ENCODE data around the gene RNF213. TPM values are rescaled to one million over a fixed set of nuclear protein-coding genes. Genes with fewer than 3 reads are reported as not detected.

The RNF213 gene
- total and polyA plus RNA-seq, 2 of the 8 experiments (the other 6 are each of a cell fraction or from before 2014, with no cell fraction given) = 33.8 to 62.8 TPM

GRCh38 chr17:80446645-80447405 is 186.2 kb downstream of the RNF213 start:
- POLR2A ChIA-PET (ENCODE audit: partially characterized antibody) = interaction anchor here (1.1 kb wide), 1 partner anchor 50 kb away, joined by 3 read pairs; no protein-coding TSS in a partner anchor
- Histone ChIP-seq H3K79me1 (ENCODE audit: low read depth, low read length) (no peaks in the 10 kb centered on the region), H3K9ac (replicated peaks in 1 of 4; ENCODE audit: extremely low read depth in 1 of 4, low read depth in 3 of 4, low read length in 3 of 4) (no peak overlapping the region), H3K4me3 (ENCODE audit: extremely low read depth in 1 of 4, insufficient read depth in 2 of 4, low read depth in 3 of 4, low read length in 4 of 4) (no peak overlapping the region), H3K27ac (ENCODE audit: low read depth, low read length) (no peak overlapping the region), H2AFZ (ENCODE audit: low read length) (no peak overlapping the region), H3K9me3 (ENCODE audit: insufficient read depth in 2 of 2, low read depth in 1 of 2, low read length in 1 of 2) (no peaks in the 10 kb centered on the region), H2BK15ac (ENCODE audit: low read length) (no peak overlapping the region), H2BK120ac (replicated peaks; ENCODE audit: low read depth, low read length) (no peak overlapping the region), H3K23ac (ENCODE audit: insufficient read length) (no peak overlapping the region), H3K18ac (ENCODE audit: extremely low read depth, low read length) (no peak overlapping the region), H3K36me3 (ENCODE audit: control insufficient read depth in 2 of 4, insufficient read depth in 4 of 4, low read length in 3 of 4) (no peaks in the 10 kb centered on the region), H2BK12ac (ENCODE audit: low read depth, low read length) (peak overlapping the region; percentile 39; the same call in 1 of the 2 replicates), H3K4me1 (replicated peaks in 1 of 4; ENCODE audit: control insufficient read depth in 3 of 4, insufficient read depth in 4 of 4, low read length in 3 of 4) (peaks cover 3 to 11% (median 8%) of the 10 kb centered on the region in 4 experiments; a peak in 6 of 7 replicates), H3K27me3 (replicated peaks in 1 of 4; ENCODE audit: control insufficient read depth in 3 of 4, extremely low read depth in 1 of 4, insufficient read depth in 3 of 4, low read length in 3 of 4) (peaks cover 0 to 7% (median 0%) of the 10 kb centered on the region in 4 experiments; a peak in 3 of 7 replicates), H3K79me2 (ENCODE audit: control insufficient read depth in 1 of 2, insufficient read depth in 2 of 2, low read length in 2 of 2) (no peaks in the 10 kb centered on the region), H3K14ac (ENCODE audit: insufficient read length) (no peak overlapping the region), H2AK5ac (ENCODE audit: low read depth, low read length) (no peak overlapping the region), H3K23me2 (ENCODE audit: low read depth, low read length) (no peaks in the 10 kb centered on the region), H2BK20ac (ENCODE audit: low read length) (no peak overlapping the region), H4K8ac (ENCODE audit: extremely low read depth, insufficient read depth, low read length) (peak overlapping the region; percentile 62; the same call in 1 of the 2 replicates), H3K4ac (replicated peaks; ENCODE audit: insufficient read length, low read depth, low read length) (no peak overlapping the region), H4K5ac (ENCODE audit: insufficient read length, low read depth, low read length) (no peak overlapping the region), H2BK5ac (ENCODE audit: low read depth, low read length) (no peak overlapping the region), H4K20me1 (replicated peaks in 1 of 2; ENCODE audit: control insufficient read depth in 1 of 2, insufficient read depth in 2 of 2, low read length in 2 of 2) (no peaks in the 10 kb centered on the region), H3K56ac (replicated peaks; ENCODE audit: insufficient read length, low read depth, low read length) (no peak overlapping the region), H4K91ac (replicated peaks; ENCODE audit: insufficient read length, low read length) (no peak overlapping the region), H3K4me2 (ENCODE audit: insufficient read depth in 1 of 2, low read depth in 2 of 2, low read length in 2 of 2) (no peak overlapping the region)
- 87% methylated on average over 9 of the region's 12 CpGs; no CpG with 5 or more reads in 1 of the 2 experiments for WGBS, 2 experiments (ENCODE audit: extremely low coverage in 1 of 2, insufficient coverage in 1 of 2, insufficient read length in 1 of 2, insufficient replicate concordance in 2 of 2, low coverage in 1 of 2, low lambda C conversion rate in 2 of 2, missing lambda C conversion rate in 1 of 2)
- CTCF ChIA-PET (ENCODE audit: partially characterized antibody) = interaction anchor here (0.7 to 1.3 kb wide), 4 partner anchors 17 to 183 kb away, joined by 3 read pairs; no protein-coding TSS in a partner anchor
- DNase-seq (ENCODE audit: low read depth in 1 of 2, low spot score in 2 of 2) (no peak), FAIRE-seq (no peak)
- TF ChIP-seq FOSL1 (IDR thresholded peaks at IDR 0.05; ENCODE audit: insufficient read depth, low read depth, low read length) (no peak), RAD21 (IDR thresholded peaks at IDR 0.05 in 1 of 2, conservative IDR thresholded peaks at IDR 0.05 in 1 of 2; ENCODE audit: low read depth in 2 of 2, low read length in 2 of 2) (no peak), CTCF (IDR thresholded peaks at IDR 0.05; ENCODE audit: control extremely low read depth in 1 of 3, insufficient read depth in 1 of 3, low read depth in 1 of 3, low read length in 3 of 3) (no peak), SP2 (IDR thresholded peaks at IDR 0.05; ENCODE audit: low read length) (no peak), GABPA (IDR thresholded peaks at IDR 0.05; ENCODE audit: borderline replicate concordance, insufficient read depth, low read length) (no peak)

Data from H1 (cell line).